GM18951 (cell line): Measurements from ENCODE around the gene MPHOSPH9.

Experiments
- POLR2A ChIP-seq: IDR thresholded peaks from 4 replicates; pipeline ENCODE4 v1.6.1; 2011; ENCODE audit warnings: mild to moderate bottlenecking; ENCODE audit not compliant: insufficient read length, insufficient read depth; ENCODE audit errors: extremely low read depth
- in situ Hi-C: fragments of 300-500 bp; cut with MboI; formaldehyde crosslinking; loops from one replicate; pipeline ENCODE4 v1.12.0; 2022; ENCODE audit warnings: low sequenced_read_pairs, mixed read lengths, inconsistent platforms; ENCODE audit not compliant: unreplicated experiment

Gene MPHOSPH9

DNA sequence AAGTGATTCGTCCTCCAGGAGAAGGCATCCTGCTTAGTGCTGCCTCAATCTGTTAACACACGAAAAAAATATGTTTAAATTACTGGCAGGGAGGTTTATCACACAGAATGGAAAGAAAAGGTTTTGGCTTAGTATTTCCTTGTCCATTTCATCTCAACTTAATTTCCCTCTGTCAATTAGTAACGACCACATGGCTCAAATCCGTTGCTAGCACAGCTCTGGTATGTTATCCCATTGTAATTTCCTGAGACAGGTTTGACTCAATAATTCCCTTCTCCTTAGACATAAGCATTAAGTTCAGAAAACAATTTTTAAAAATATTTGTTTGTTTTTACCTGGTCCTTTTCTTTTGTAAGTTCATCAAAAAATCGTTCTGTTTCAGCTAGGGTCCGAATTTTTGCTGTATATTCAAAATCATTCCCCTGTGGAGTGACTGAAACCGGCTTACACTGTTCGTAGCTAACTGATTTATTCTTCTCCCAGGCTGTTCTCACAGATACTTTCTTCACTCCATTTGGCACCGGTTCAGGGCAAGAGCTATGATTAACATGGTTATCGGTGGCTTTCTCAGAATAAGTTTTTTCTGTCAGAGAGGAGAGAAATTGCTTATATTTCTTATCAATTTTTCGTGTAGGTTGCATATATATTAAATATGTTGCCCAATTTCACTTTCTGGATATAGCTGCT, 72.0 kb downstream of the MPHOSPH9 start:
- in situ Hi-C loops, result no loop called here
- TF ChIP-seq POLR2A, result no peak

DNA sequence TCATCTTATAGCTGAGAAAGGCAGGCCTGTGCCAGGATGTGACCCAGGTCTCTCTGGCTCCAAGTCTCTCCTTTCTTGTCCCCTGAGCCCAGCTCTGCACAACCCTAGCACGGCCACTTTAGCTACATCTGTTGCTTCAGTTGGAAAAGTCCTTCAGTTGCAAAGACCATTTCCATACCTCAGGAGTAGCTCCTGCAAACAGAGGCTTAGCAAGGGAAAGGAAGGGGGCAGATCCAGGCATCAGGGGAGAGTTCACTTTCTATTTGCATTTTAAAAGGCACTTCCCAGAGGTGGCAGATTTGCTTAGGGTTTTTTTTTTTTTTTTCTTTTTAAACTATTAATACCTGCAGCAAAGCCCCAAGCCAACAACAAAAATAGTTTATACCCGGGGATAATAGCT, 79.0 kb downstream of the MPHOSPH9 start:
- TF ChIP-seq POLR2A, result no peak
- in situ Hi-C loops, result no loop called here

DNA sequence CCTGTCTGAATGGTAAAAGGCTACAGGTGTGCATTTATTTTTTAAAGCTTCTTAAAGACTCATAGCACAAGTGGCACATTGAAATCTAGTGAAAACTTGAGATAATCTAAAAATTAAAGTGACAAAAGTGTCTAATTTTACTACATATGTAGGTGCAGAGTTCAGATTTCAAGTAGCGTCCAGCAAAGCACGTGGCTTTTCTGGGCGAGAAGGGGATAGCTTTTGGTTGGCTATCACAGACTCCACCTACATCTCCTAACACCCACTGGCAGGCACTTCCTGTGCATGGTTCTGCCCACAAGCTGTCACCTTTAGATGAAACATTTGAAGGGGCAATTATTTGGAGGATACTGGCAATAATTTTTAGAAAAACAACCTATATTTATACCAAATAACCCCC, 80.1 kb downstream of the MPHOSPH9 start:
- in situ Hi-C loops, result no loop called here
- no peak for TF ChIP-seq POLR2A

DNA sequence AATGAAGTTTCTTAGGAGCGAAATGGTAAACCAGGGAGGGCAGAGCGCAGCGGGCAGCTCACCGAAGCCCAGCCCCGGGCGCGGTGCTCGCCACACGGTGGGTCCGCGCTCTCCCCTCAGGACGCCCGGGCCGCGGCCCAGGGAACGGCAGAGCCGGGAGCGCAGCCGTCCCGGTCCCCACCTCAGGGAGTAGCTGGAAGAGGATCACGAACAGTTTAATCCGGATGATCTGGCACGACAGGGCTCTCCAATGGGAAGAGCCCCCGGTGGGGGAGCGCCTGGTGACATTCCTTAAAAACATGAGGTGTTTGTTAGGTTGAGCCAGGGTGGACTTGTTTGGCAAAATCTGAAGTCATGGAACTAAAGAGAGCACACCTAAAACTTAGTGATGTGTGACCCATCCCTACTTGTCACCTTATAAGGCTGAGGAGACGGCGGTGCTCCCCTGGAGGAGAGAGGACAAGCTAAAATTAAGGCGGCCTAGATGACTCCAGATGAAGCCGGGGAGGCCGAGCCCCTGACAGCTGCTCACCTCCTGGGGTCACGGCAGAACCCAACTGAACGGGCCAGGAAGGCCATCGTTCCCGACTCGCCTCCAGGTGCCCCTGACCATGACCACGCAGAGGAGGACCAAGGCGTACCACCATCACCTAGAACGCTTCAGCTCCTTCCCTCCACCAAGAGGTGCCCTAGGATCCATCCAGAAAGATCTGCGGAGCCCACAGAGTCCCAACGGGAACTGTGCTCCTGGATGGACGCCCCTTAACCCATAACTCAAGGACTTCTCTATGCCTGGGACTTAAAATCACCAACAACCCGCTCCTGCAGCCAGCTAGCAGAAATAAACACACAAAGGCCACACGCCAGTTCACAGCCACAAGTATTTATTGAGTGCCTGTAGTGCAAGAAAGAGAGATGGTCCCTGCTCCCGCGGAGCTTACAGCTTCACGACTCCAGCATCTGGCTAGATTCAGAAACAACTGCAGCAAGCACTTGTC, 81.2 kb downstream of the MPHOSPH9 start:
- TF ChIP-seq POLR2A, result no peak
- in situ Hi-C loops, result no loop called here

DNA sequence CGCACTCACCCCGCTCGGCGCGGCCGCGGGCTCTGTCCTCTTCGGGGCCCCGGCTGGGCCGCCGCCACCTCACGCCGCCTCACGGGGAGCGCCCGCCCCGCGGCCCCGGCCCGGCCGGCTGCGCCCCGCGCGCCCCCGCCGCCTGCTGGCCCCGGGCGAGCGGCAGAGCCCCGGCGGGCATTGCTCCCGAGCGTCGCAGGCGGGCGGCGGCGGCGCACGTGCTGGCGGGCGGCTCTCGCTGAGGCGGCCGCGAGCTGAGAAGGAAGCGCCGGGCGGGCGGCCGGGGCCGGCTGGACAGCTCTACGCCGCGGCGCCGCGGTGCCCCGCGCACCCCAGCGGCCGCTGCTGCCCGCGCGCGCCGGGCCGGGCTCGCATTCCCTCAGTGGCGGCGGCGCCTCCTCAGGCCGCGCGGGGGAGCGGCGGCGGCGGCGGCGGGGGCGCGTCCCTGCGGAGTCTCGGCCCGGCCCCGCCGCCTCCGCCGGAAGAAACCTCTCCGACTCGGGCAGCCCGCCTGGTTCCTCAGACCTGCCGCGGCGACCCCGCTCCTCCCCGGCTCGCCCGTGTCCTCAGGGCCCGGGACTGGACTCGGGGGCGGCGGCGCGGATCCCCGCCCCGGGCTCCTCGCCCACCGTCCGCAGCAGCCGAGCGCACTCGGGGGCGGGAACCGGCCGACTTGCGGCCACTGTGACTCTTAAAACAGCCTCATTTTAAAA, 82.0 kb downstream of the MPHOSPH9 start, which contains the start of gene PITPNM2:
PITPNM2 (minus strand) TSS at position 347 of the 713 bp plus-strand sequence. CDS start 116,500 bp downstream, outside the sequence.
- peak; percentile 19 for TF ChIP-seq POLR2A
- in situ Hi-C loops, result no loop called here

DNA sequence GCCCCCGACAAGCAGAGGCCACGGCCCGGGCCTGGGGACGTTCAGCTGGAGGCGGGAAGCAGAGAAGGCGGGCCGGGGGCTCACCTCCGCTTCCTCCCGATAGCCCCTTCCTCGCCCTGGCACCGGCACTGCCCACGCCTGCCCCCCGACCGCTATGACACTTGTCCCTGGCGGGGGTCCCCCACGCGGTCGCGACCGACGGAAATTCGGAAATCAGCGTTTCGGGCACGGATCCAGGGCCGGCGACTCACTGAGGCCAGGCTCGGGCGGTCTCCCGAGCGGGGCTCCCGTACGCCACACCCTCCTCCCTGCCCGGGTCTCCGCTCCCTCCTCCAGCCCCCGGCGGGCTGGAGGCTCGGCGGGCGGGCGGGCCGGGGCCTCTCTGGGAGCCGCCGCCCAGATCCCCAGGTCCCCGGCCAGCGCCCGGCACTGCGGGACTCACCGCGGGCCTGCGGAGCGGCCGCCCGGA, 82.6 kb downstream of the MPHOSPH9 start:
- TF ChIP-seq POLR2A, result no peak
- in situ Hi-C loops, result no loop called here

DNA sequence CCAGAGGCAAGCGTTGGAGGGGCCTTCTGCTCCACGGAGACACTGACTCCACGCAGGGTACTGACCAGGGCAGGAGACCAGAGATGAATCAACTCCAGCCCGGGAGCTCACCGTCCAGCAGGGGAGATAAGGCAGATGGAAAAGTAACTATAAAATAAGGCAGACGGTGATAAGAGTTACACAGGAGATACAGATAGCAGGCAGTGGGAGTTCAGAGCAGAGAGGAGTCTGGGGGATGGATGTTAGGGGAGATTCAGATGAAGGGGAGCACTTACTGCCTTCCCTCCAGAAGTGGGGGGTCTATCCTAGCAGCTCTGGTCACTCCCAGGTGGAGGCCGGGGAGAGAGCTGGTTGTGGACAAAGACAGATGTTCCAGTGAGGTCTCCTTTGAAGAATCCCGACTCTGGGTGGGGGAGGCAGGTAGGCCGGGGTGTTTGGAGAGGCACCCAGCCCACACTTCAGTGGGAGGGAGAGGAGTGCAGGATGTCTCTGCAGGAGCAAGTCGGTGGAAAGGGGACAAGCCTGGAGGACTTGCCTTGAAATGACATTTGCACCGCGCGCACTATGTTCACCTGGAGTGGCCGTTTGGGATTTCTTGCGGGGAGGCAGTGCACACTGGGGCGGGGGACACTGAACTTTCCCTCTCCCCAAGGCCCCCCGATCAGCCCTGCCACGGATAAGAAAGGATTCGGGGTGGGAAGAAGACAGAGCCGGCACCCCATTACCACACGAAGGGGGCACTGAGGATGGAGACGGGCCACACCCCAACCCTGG, 83.3 kb downstream of the MPHOSPH9 start:
- TF ChIP-seq POLR2A, result no peak
- in situ Hi-C loops, result no loop called here

DNA sequence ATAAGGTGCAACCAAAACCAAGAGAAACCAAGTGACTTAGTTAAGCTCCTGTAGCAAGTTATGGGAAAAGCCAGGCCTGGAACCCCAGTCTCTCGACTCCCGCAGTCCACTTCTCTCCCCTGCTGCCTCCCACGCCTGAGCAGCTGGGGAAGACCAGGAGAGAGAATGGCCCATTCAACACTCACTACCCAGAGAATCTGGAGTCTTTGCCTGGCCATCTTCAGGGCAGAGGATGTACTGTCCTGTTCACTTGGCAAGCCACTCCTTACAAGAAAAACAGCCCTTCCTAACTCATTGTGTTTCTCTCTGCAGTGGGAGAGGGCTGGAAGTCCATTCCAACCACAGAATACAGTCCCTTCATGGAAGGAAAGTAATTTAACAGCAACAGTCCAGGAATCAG, 83.9 kb downstream of the MPHOSPH9 start:
- no peak for TF ChIP-seq POLR2A
- in situ Hi-C loops, result no loop called here

DNA sequence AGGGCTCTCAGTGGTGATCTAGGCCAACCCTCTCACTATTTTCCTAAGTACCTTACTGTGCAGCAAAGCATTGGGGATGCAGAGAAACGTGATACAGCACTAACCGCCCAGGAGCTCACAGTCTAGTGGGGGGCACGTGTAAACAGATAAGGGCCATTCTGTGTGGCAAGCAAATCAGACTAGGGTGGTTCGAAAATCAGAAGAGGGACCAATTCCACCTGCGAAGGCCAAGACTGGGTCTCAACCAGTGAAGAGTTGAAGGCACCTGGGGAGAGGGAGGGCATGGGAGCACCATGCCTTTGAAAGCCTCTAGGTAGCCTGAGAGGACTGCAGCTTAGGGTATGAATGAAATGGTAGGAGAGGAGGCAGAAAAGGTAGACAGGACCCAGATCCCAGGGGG, 84.3 kb downstream of the MPHOSPH9 start:
- in situ Hi-C loops, result no loop called here
- TF ChIP-seq POLR2A, result no peak

DNA sequence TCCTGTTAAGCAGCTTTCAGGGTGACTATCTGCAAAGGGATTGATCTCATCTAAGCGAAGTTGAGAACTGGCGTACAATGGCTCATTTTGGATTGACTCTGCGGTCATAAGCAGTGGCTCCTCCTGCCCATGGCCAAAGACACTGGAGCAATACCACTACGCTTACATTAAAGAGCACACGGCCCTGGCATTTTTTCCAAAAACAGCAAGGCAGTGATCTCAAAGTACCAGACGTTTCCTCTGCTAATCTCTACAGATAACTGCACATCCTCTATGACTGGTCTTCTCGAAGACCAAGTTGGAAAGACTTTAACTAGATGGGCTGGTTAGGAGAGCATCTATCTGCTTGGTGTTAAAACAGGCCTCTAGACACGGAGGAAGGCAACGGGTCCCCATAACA, 84.7 kb downstream of the MPHOSPH9 start:
- in situ Hi-C loops, result no loop called here
- no peak for TF ChIP-seq POLR2A

DNA sequence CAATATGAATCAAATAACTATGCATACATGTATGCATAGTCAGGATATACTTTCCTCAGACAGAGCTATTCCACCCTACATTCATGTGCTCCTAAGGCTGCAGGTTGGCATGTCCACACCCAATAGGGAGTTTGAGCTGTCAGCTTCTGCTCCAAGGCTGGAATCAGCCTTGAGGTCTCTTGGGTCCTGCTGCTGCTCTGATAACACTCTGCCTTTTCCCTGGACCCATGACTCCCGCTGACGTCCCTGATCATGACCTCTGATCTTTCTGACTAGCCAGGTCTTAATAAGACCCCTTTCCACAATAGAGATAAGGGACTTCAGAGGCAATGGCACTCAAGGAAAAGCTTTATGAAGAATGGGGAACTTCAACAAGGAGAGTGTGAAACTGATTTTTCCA, 87.7 kb downstream of the MPHOSPH9 start:
- in situ Hi-C loops, result no loop called here
- TF ChIP-seq POLR2A, result no peak

DNA sequence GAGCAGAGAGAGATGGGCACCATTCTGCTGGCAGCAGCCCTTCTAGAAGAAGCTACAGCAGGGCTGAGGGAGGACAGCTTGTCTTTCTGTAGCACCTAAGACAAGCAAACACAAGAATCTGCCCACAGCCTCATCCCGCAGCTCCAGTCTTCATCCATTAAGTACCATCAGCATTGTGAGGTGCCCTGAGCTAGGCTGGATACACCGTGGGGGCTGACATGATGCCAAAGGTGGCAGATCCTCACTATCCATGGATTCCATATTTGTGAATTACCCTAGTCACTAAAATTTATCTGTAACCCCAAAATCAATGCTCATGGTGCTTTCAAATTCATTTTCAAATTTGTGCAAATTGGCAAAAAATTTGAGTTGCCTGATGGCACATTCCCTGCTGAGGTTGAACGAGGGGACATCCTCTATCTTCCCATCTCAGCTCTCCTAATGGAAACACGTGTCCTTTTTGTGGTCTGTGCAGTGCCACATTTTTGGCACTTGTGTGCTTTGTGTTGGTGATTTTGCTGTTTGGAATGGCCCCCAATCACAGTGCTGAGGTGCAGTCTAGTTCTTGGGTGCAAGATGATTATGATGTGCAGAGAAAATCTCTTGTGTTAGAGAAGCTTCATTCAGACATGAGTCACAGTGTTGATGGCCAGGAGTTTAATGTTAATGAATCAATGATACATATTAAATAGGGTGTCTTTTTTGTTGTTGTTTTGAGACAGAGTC, 89.0 kb downstream of the MPHOSPH9 start:
- in situ Hi-C loops, result no loop called here

More for the DNA sequence above, 89.0 kb downstream of the MPHOSPH9 start:
- no peak for TF ChIP-seq POLR2A
